IPS DF 4.7 (cell line): ENCODE results near the gene ALG9.
"Not testable (repeated sequence)": the region's sequence is repeated elsewhere in the genome, so short reads cannot be mapped to it uniquely, and the experiment has no call there.

Source experiments
- DNase-seq: peaks from one replicate; pipeline ENCODE4 v3.0.0-alpha.2; 2013; ENCODE audit warnings: low spot score; ENCODE audit errors: extremely low read depth

The ALG9 gene

DNA sequence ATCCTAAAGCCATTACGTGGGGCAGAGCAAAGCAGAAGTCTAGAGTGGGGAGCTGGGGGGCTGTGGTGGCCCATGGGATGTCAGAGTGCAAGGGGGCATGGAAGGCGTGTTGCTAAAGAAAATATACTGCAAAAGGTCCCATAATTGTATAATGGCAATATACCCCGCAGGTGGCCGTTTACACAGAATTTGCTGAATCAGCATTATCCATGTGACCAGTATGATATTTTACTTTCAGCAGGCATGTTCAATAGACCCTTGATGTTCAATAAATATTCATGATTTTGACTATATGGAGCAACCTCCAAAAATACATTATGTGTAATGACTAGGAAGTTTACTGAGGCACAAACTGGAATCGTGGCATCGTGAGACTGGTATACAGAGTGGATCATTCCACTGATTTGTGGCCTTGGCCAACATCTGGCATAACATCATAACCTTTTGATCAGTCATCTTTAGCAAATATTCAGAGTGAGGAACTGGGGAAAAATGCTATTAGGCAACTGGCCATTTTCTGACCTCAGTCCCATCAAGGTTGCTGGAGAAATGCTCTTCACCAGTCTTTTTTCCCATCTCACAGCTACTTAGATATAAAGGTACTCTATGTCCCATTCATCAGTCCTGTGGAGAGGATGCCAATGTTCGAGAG is 75.9 kb downstream of the ALG9 start:
- DNase-seq: no peak

DNA sequence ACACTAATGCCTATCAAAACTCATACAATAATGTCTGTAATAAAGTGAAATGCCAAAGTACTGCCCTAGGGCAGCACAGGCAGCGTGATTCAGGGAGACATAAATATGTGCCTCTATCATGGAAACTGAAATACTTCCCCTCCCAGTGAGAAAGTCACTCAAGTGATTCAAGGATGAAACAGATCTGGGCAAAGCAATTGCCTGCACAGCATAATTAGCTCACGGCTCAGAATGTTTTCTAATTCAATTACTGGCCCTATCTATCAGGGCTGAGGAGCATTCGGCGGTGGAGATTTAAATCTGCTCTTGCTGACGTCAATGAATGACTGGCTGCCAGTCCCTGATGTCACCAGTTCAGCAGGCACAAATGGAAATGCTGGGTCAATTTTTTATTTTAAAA is 77.5 kb downstream of the ALG9 start:
- DNase-seq: no peak

DNA sequence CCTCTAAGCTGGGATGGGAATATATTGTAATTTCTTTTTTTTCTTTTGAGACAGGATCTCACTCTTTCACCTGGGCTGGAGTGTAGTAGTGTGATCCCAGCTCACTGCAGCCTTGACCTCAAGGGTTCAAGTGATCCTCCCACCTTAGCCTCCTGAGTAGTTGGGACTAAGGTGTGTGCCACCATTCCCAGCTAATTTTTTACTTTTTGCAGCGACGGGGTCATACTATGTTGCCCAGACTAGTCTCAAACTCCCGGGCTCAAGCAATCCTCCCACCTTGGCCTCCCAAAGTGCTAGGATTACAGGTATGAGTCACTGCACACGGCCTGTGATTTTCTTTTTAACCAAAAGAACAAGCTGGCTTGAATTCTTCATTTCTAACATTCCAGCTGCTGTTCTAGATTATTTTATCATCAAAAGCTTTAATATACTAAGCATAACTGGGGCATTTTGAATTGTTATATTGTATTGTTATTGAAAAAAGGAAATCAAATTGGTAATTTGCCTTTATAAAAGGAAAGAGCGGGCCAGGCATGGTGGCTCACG is 78.4 kb downstream of the ALG9 start:
- no peak for DNase-seq

GRCh38 chr11:111792314-111792713 is 79.1 kb downstream of the ALG9 start:
- DNase-seq: no peak

DNA sequence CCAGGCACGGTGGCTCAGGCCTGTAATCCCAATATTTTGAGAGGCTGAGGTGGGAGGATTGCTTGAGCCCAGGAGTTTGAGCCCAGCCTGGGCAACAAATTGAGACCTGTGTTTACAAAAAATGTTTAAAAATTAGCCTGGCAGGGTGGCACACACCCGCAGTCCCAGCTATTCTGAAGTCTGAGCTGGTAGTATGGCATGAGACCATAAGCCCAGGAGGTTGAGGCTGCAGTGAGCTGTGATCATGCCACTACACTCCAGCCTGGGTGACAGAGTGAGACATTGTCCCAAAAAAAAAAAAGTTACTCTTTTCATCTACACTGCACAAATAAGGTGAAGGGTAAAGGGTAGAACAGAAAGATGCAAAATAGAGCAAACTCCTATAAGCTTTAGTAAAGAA is 82.9 kb downstream of the ALG9 start:
- no peak for DNase-seq

GRCh38 chr11:111788051-111788450 is 83.3 kb downstream of the ALG9 start:
- no peak for DNase-seq

DNA sequence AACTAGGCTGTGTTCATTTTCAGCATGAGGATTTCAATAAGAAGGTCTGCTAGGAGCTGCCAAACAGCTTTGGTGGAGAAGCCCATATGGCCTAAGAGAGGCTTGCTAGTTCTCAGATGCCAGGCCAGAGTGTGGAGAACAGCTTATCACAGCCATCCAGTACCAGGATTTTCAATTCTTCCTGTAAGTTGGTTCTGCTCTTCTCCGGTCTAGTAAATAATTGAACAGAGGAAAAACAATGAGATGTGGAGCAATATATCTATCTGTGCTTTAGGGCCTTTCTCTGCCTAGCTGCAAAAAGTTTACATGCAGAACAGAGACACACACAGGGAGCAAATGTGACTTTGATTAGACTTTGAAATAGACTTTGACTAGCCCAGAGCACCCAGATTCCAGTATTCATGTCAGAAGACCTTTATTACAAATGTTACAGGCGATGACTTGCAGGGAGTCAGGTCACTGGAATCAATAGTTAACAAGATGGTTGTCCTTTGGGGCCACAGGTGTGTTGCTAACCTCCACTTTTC is 85.4 kb downstream of the ALG9 start:
- no peak for DNase-seq

- no peak for DNase-seq
Measured at GRCh38 chr11:111785076-111785475, 86.3 kb downstream of the ALG9 start.

DNA sequence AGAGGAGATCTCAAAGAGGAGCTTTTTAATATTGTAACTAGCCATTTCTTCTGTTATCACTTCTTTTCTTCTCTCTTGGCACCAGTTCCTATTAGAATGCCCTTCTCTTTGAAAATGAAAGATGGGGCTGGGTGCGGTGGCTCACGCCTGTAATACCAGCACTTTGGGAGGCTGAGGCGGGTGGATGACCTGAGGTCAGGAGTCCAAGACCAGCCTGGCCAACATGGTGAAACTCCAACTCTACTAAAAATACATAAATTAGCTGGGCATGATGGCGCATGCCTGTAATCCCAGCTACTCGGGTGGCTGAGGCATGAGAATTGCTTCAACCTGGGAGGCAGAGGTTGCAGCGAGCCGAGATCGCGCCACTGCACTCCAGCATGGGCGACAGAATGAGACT is 87.1 kb downstream of the ALG9 start:
- DNase-seq: not testable (repeated sequence)

GRCh38 chr11:111782109-111782741 is 89.2 kb downstream of the ALG9 start:
- DNase-seq: no peak

GRCh38 chr11:111779118-111779517 is 92.3 kb downstream of the ALG9 start:
- DNase-seq: no peak

DNA sequence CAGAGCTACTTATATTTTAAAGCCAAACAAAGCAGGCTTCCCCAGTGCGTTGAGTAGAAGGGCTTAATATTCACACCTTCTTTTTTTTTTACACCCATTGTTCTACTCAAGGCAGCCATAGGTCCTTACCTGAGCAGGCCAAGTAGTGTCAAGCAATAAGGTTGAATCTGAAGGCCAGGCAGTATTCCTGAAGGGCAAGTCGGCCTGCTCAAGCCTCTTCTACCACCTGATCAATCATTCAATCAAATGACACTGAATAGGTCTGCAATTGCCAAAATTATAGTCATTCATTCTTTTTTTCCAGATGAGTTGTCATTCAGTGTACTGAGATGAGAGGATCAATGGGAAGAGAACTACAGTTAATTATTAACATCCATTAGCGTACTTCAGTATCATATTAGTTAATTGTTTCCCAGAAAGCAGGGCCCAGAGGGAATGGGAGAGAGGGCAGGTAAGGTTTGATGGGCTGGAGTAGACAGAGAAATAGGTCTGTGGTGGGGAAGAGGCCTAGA is 93.3 kb downstream of the ALG9 start:
- no peak for DNase-seq

DNA sequence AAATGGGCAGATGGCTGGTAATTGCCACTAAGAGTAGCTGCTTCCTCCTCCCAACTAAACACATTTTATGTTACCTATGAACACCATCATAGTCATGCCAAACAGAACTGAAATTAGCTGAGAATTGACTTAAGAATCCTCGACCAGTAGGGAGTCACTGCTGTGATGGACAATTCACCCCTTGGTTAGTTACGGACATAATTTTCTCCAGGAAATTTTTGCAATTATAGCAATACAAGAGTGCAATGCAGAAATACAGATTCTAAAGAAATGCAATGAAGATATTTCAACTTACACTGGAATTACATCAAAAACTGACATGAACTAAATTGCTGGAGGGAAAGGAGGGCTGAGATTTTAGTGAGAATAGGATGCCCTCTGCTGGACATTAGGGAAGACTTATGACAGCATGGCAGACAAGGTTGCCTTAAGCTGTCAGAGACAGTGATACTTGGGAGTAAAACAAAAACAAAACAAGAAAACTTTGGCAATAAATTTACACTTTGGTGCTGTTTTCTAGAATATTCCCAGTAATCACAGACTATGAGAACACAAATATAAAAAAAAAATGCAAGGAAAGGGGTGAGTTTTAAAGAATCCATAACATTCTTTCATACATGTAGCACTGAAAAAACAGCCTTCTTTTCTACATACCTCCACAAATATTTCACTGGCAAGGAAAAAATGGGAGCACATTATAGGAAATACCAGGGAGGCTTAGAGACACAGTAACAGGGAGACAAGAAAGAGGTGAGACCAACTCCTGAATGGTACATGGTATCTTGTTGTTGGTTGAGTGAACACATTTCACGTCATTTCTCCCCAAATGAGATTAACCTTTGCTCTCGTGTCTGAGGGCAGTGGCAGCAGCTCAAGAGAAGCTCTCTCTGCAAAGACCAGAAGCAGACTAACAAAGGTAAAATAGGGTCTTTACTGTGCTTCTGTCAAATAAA is 94.0 kb downstream of the ALG9 start:
- no peak for DNase-seq

DNA sequence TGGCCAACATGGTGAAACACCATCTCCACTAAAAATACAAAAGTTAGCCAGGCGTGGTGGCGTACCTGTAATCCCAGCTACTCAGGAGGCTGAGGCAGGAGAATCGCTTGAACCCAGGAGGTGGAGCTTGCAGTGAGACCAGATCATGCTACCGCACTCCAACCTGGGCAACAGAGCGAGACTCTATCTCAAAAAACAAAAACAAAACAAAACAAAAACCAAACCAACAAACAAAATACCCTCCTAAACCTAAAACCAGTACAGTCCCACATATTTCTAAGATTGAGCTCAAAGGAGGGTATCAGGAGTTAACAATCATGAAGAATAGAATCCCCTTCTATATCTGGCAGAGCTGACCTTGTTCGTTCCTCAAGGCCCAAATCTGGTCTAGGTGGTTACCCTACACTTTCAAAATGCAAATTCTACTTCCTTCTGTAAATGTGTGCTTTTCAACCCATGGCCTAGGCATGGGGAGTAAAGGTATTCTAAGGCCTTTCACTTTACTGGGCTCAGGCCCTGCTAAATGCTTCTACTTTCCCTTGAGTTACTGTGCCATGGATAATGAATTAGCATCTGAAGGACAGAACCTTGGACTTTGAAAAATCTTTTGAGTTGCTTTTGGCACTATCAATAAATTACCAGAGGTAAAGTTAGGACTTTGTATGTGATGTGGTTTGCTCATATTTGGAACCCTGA is 94.8 kb downstream of the ALG9 start:
- DNase-seq: no peak

GRCh38 chr11:111774955-111775710 is 96.2 kb downstream of the ALG9 start:
- DNase-seq: no peak

DNA sequence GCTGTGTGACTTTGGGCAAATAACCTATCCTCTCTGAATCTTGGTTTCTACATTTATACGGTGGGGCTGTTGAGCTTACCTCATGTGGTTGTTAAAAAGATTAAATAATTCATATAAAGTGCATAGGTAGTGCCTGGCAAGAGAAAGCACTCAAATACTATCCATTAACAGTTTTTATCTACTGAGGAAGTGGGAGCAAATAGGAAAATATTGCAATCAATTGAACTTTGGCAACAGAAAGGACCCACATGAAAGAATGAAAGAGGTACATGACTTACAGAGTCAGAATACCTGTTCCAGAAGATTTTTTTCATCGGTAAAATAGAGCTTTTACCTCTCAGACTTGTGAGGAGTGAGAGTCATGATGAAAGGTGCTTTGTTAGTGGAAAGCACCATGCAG is 98.8 kb downstream of the ALG9 start:
- no peak for DNase-seq

DNA sequence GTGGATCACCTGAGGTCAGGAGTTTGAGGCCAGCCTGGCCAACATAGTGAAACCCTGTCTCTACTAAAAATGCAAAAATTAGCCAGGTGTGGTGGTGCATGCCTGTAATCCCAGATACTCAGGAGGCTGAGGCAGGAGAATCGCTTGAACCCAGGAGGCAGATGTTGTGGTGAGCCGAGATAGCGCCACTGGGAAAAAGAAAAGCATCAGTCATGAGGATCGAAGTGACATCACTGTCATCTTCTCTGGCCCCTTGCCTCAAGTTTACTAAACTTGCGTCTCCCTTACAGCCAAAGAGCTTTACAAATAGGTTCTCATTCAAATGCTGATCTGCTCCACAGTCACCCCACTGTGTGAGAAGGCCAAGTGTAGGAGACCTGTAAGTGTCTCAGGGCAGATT is 100.2 kb downstream of the ALG9 start:
- not testable (repeated sequence) for DNase-seq

GRCh38 chr11:111770581-111771134 is 100.7 kb downstream of the ALG9 start:
- no peak for DNase-seq

DNA sequence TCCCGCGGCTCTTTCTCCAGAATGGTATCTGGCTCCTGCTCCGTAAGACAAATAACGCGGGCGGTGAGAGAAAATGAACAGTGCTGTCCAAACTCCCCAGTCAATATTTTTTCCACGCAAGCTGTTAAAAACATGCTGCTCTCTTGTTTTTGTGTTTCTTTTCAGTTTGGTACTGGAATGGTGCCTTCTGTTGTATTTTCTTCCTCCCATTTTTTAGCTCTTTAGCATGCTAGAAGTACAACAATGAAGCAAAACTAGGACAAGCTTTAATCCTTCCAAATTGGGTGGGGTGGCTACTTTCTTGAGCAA is 104.6 kb downstream of the ALG9 start:
- DNase-seq: no peak
